ENCODE measurements around the gene DYNC1I2.
"Not testable (repeated sequence)": the region's sequence is repeated elsewhere in the genome, so short reads cannot be mapped to it uniquely, and the experiment has no call there.

The DYNC1I2 gene

DNA sequence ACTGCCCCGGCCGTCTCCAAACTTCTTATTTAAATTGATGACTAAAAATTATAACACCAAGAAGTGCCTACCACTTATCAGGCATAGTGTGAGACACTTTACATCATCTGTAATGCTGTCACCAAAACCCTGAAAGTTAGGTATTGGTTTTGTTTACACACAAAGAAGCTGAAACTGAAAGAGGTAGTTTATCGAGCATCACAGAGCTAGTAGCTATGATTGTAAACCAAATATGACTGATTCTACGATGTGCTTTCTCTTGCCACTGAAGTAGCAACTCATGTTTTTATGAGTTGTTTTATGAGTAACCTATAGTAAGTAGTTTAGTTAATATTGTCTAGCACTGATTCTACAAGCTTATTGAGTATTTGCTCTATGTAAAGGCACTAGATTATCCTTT, 31.5 kb downstream of the DYNC1I2 start:
- no peak for DNase-seq

DNA sequence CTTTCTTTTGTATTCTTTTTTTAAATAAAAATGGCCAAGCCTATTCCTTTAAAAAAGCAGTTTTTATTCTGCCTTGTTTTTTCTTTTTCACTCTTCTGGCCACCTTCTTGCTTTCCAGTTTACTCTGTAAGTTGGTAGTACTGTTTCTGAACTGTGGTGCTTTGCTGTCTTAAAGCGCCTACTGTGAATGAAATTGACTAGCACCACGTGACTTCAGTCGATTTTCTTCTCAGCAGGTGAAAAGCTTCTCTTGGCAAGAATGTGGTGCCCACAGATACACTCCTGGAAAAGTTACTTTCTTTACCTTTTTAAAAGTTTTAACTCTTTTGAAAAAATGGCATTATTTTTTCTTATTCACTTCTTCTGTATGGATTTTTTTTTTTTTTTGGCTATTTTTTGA, 32.4 kb downstream of the DYNC1I2 start:
- DNase-seq = no peak

DNA sequence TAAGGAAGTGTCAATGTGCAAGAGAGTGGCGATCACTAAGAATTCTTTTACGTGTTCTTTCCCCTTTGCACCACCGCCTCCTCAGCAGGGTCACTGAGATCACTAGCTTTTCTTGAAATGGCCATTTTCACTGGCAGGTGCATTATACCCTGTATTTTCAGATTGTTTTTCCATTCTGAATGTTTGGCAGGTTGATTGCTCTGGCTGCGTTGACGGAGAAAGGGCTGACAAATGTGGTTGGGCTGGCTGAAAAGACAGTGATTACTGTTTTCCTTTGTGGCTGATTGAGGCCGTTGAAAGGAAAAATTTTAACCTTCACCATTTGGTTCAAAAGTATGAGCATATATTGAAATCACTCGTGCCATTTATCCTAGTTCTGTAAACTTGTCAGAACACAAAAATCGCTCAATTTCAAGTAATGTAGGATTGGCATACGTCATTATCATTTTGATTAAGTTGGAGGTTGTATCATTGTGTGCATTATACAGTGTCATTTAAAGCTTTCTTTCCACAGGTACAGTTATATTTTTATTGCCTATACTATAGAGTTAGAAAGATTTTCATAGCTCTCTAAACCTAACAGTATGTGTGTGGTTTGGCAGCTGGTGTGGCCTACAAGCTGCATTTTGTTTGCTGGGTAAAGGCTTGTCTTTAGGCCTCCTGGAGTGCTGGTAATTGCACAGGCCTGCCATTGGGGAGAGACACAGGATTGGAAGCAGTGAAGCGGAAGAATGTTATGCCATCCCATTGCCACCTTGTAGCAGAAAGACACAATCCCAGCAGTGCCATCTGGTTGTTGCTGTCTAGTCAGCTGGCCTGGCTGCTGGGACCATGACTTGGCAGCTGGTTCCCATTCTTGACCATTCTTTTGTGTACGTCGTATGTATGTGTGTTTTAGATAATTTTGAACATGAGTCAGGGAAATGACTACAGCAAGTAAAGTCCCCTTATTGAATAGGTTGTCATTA, 36.7 kb downstream of the DYNC1I2 start:
- DNase-seq = no peak

DNA sequence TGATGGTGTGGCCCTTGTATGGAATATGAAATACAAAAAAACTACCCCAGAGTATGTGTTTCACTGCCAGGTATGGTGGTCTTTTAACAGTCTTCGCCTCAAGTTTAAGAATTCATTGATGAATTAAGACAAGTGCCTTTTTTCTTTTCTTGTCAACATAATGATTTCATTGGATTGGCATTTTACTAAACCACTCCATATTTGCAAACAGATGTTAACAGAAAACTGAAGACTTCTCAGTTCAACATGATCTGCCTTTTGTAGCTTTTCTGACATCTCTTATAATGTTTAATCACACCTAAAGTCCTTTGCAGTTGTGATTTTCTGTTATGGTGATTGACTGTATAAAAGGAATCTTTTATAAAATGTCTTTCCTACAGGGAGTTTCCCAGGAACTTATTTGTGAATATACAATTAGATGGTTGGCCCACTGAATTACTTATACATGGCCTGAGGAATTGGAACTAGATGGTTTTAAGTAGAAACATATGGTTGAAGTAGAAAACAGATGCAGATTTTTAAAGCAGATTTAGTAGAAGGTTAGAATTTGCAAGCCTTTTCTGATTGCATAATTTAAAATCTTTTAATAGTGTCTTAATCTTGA, 39.7 kb downstream of the DYNC1I2 start:
- no peak for DNase-seq

DNA sequence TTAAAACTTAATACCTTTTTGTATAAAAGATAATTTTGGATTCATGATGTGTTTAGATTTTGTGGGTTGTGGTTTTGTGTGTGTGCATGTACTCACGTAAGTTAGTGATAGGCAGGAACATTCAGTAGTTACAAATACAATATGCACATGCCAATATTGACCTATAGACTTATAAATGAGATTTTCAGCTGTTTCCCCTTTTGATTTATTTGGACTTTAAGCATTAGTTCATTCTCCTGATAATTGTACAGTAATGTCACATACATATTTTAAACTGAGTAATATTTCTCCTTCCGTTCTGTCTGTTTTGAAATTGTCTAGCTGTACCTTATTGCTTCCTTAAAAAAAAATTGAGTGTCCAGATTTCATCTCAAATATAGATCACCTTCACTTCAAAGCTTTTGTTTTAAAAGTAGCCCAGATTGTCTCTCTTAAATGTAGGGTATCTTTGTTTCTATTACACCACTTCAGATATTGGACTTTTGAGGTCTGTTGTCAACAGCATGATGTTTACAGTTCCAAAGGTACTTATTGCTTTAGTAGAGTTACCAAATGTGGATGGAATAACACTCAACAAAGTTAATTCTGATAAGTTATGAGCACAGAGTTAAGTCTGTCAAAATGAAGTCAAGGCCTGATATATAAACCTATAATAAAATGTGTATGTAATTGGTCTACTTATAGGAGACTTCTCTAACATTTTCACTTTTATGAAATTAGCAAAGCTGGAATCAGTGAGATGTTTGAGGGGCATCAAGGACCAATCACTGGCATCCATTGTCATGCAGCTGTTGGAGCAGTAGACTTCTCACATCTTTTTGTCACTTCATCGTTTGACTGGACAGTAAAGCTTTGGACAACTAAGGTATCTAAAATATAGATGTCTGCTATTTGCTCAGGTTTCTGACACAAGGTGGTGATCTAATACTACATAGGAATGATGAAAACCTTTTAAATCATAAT, 42.0 kb downstream of the DYNC1I2 start:
- no peak for DNase-seq

DNA sequence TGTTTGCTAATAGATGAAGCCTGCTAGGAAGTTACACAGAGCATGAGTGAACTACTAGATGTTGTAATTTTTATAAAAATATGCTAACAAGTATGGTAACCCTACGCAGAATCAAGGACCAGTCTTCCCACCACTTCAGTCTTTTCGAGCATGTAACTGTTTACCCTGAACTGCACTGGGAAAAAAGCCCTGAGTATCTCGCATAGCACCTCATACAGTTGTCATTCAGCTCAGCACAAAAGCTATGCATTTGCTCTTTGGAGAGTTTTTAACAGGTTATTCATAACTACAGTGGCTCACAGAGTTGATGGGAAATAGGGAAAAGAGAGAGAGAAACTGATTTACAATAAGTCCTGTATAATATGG, 42.7 kb downstream of the DYNC1I2 start:
- DNase-seq = no peak

DNA sequence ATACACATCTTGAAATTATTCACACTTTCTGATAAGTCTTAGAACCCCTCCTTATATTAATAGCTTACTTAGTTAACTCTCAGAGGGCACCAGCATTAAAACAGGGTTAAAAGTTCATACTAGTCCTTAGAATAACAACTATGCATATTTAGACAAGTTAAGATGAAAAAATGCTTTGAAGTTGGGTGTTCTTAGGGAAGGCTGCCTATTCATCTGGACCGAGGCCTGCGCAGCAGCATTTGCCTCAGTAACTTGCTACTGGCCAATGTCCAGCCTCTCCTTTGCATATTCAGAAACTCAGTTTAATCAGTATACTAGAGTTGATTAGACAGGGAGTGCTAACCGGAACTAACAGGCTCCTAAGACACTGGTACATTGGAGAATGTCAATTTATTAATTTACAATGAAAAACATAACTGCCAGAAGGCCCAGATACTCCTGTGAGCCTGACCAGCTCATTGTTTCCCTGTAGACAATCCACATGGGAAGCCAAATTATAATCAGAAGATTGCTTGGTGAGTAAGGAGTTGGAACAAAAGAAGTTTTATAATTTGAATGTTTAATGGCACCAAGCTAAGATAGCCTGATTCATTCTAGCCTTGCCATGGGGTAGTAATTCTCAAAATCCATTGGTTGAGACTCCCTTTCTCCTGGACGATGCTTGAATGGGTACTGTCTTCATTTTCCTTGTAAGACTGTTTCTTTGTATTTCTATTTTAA, 48.9 kb downstream of the DYNC1I2 start:
- DNase-seq = no peak

DNA sequence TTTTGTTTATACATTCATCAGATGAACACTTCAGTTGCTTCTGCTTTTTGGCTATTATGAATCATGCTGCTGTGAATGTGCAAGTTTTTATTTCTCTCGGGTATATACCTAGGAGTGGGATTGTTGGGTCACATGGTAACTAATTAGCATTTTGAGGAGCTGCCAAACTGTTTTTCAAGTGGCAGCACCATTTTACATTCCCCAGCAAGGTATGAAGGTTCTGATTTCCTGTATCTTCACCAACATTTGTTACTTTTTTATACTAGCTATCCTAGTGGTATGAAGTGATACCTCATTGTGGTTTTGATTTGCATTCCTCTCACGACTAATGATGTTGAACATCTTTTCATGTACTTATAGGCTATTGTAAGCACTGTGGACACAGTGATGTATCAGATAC, 53.9 kb downstream of the DYNC1I2 start:
- no peak for DNase-seq

DNA sequence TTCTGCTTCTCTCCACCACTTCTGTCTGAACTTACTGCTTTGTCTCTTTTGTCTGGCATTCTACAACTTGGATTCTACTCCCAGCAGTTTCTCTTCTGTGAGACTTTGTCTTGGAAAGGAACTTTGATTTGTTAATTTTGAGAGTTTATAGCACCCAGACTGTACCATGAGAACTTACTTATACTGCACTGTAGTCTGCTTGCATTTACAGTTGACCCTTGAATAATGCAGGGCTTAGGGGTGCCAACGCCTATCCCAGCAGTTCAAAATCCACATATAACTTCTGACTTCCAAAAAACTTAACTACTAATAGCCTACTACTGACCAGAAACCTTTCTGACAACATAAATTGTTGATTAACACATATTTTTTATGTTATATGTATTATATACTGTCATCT, 55.5 kb downstream of the DYNC1I2 start:
- DNase-seq = no peak

DNA sequence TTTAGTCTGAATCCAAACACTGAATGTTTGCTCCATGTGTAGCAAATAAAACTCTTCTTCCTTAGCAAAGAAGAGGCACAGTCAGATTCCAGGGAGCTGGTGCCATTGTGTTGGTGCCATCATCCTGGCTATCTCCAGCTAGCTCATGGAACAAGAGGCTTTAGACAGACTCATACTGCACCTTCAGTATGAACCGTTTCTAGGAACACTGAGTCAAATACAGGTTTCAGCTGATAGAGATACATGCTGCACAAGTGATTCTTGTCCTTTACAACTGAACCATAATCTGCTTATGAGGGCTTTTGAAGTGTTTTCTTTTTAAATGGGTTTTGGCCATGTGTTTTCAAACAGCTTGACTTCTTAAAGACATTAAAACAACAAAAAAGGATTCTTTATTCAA, 57.9 kb downstream of the DYNC1I2 start:
- no peak for DNase-seq

DNA sequence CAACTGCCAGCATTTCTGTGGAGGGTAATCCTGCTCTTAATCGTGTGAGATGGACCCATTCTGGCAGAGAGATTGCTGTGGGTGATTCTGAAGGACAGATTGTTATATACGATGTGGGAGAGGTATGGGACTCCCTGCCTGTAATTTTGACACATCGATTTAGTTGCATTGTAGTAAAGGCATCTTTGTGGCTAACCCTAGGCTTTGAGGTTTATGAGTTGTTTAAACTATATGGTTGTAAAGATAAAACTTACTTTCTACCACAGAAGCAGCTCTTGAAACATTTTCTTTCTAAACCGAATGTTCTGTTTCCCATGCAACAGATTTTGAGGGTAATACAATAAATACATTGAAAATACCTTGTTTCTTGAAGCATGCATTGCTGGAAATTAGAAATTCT, 58.5 kb downstream of the DYNC1I2 start:
- no peak for DNase-seq

DNA sequence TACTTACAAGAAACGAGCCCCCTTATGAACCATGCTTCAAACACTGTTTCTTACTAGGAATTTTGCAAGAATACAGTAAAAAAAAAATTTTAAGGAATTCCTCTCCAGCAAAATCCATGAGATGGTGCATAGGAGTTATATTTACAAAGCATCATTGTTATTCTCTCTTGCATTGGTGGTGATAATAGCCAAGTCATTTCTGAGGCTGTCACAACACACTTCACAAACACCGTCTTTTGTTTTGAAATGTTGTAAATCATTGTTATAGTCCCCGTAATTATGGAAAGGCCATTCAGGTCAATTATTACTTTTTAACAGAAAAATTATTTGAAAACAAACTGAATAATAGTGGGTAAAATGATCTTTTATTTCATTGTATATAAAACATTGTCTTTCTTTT, 60.1 kb downstream of the DYNC1I2 start:
- DNase-seq = no peak

DNA sequence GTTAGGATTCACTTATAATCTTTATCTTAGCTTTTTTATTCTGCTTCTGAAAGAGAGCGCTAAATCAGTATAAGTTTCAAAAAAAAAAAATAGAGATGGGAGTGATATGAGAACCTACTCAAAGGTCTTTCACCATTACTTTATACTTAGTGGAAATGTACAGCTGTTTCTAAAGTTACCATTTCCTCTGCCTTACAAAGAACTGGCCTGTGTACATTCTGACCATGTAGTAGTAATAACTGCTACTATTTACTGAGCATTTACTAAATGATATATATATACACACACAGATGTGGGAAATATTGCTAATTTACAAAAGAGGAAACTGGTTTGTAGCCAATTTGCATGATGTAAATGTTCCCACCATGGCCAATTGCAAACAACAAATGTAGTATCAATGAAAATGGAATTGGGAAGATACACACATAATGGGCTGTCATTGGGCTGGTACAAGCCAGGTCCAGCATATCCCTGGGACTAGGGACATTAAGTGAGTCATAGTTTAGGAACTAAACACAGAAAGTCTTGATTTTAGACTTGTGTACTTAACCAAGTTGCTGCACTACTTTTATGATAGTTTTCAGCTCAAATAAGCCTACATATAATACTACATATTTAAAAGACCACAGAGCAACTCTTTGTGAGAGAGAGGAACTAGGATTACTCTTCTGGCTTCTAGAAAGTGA, 67.1 kb downstream of the DYNC1I2 start:
- no peak for DNase-seq

DNA sequence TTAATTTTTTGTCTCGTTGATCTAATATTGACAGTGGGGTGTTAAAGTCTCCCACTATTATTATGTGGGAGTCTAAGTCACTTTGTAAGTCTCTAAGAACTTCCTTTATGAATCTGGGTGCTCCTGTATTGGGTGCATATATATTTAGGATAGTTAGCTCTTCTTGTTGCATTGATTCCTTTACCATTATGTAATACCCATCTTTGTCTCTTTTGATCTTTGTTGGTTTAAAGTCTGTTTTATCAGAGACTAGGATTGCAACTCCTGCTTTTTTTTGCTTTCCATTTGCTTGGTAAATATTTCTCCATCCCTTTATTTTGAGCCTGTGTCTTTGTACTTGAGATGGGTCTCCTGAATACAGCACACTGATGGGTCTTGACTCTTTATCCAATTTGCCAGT, 71.5 kb downstream of the DYNC1I2 start:
- not testable (repeated sequence) for DNase-seq

DNA sequence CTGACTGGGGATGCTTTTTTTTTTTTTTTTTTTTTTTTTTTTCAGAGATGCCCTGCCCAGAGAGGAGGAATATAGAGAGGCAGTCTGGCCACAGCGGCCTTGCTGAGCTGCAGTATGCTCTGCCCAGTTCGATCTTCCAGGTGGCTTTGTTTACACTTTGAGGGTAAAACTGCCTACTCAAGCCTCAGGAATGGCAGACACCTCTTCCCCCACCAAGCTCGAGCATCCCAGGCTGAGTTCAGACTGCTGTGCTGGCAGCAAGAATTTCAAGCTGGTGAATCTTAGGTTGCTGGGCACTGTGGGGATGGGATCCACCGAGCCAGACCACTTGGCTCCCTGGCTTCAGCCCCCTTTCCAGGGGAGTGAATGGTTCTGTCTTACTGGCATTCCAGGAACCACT, 73.9 kb downstream of the DYNC1I2 start:
- DNase-seq = not testable (repeated sequence)

DNA sequence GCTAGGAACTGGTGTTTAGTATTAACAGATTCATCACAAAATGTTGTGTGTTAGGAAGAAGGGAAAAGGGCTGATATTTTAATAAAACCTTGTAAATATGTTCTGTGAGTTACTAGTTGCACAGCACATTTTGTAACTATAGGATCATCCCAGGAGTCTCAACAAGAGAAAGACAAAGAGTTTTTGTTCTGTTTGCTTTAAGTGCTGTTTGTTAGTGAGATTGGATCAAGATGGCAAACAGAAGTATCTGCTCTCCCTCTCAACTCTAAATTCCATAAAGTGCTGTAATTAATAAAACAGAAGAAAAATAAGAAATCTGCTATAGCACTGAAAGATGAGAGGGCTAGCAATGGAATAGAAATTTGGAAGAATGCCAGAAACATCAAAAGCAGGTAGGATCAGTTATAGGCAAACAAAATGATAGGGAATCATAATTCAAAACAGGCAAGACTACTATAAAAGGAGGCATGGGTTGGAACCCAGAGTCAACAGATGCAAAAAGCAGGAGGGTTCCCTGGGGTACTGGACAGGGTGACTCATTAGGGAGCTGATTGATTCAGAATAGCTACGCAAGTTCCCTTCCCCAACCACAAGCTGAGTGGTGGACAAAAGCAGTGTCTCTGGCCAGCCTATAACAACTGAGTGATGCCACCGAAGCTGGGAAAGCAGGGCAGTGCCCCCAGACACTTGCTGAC, 75.8 kb downstream of the DYNC1I2 start:
- no peak for DNase-seq

DNA sequence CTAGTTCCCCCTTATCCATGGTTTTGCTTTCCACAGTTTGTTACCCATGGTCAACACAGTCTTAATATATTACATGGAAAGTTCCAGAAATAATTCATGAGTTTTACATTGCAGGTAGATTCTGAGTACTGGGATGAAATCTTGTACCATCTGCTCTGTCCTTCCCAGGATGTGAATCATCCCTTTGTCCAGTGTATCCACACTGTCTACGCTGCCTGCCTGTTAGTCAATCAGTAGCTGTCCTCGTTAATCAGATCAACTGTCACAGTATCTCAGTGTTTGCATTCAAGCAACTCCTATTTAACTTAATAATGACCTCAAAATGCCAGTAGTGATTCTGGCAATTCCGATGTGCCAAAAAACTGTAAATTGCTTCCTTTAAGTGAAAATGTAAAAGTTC, 76.3 kb downstream of the DYNC1I2 start:
- DNase-seq = no peak

DNA sequence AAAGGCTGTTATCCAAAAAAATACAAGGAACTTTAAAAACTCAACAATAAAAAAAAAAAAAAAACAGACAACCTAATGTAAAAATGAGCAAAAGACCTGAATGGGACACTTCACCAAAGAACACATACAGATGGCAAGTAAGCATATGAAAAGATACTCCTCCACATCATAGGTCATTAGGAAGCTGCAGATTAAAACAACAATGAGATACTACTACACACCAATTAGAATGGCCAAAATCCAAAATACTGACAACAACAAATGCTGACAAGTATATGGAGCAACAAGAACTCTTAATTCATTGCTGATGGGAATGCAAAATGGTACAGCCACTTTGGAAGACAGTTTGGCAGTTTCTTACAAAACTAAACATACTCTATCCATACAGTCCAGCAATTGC, 84.2 kb downstream of the DYNC1I2 start:
- no peak for DNase-seq

DNA sequence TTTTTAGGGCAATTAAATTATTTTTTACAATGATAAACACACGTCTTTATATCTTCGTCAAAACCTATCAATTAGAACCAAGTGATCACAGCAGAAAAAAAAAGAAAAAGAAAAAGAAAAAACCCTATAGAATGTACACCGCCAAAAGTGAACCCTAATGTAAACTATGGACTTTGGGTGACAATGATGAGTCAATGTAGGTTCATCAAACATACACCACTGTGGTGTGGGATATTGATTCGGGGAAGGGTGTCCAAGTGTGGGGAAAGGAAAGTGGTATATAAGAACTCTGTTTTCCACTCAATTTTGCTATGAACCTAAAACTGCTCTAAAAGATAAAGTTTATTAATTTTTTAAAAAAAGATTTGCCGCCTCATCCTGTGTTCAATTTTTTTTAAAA, 85.1 kb downstream of the DYNC1I2 start:
- DNase-seq = no peak

DNA sequence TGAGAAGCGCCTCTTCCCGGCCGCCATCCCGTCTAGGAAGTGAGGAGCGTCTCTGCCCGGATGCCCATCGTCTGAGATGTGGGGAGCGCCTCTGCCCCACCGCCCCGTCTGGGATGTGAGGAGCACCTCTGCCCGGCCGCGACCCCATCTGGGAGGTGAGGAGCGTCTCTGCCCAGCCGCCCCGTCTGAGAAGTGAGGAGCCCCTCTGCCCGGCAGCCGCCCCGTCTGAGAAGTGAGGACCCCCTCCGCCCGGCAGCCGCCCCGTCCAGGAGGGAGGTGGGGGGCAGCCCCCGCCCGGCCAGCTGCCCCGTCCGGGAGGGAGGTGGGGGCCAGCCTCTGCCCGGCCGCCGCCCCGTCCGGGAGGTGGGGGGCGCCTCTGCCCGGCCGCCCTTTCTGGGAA, 87.3 kb downstream of the DYNC1I2 start:
- not testable (repeated sequence) for DNase-seq

DNA sequence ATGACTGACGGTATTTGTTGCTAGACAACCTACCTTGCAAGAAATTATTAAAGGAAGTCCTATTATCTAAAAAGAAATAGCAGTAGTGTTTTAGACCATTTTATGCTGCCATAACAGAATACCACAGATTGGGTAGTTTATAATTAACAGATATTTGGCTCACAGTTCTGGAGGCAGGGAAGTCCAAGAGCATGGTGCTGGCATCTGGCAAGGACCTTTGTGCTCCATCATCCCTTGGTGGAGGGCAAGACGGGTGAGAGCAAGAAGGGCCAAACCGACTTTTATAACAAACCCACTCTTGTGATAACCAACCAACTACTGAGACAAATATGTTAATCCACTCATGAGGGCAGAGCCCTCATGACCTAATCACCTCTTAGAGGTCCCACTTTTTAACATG, 91.2 kb downstream of the DYNC1I2 start:
- no peak for DNase-seq

Data from CD4-positive, alpha-beta T cell treated with Interleukin-17A for 1 hour (primary cell).